ENCODE measurements around the gene KCNJ4.

GRCh38 chr22:38497869-38498268 lies 42.9 kb upstream of the KCNJ4 start:
- TF ChIP-seq, protein P1, sequence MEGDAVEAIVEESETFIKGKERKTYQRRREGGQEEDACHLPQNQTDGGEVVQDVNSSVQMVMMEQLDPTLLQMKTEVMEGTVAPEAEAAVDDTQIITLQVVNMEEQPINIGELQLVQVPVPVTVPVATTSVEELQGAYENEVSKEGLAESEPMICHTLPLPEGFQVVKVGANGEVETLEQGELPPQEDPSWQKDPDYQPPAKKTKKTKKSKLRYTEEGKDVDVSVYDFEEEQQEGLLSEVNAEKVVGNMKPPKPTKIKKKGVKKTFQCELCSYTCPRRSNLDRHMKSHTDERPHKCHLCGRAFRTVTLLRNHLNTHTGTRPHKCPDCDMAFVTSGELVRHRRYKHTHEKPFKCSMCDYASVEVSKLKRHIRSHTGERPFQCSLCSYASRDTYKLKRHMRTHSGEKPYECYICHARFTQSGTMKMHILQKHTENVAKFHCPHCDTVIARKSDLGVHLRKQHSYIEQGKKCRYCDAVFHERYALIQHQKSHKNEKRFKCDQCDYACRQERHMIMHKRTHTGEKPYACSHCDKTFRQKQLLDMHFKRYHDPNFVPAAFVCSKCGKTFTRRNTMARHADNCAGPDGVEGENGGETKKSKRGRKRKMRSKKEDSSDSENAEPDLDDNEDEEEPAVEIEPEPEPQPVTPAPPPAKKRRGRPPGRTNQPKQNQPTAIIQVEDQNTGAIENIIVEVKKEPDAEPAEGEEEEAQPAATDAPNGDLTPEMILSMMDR (conservative IDR thresholded peaks at IDR 0.05), result no peak
- TF ChIP-seq EZH2 (IDR thresholded peaks at IDR 0.05; ENCODE audit: low read depth), result no peak

All from PC-9 (cell line).